ENCODE data around the gene TRAF1. TPM values are rescaled to one million over a fixed set of nuclear protein-coding genes. Genes with fewer than 3 reads are reported as not detected.

Gene TRAF1
- total RNA-seq, 3 donors from 2014 or later (not counting 1 experiment from before 2014, with no cell fraction given): 23.4 to 33.9 (median 30.5) TPM

GRCh38 chr9:120948824-120949223 is 22.2 kb upstream of the TRAF1 start:
- no peak overlapping the region for H3K4me3 Mint-ChIP-seq
- no peak for TF ChIP-seq CTCF (IDR thresholded peaks at IDR 0.05)
- no peaks in the 10 kb centered on the region for H3K36me3 ChIP-seq (ENCODE audit: control insufficient read depth, insufficient read depth, low read length)
- H3K27me3 ChIP-seq (ENCODE audit: control insufficient read depth, insufficient read depth, low read length): no peaks in the 10 kb centered on the region
- no peak overlapping the region for H3K27ac ChIP-seq (ENCODE audit: low read length)
- H3K36me3 Mint-ChIP-seq: no peaks in the 10 kb centered on the region
- ATAC-seq (no peak), DNase-seq (no peak)
- H3K9me3 Mint-ChIP-seq: no peaks in the 10 kb centered on the region
- no peaks in the 10 kb centered on the region for H3K9me3 ChIP-seq (ENCODE audit: control insufficient read depth, insufficient read depth, low read length)
- 100% methylated on average over 1 of the region's 1 CpG for WGBS (ENCODE audit: insufficient coverage)
- no peak overlapping the region for H3K4me3 ChIP-seq (ENCODE audit: low read length)
- intact Hi-C loops (cut with micrococcal nuclease): no loop called here
- no peaks in the 10 kb centered on the region for H3K4me1 Mint-ChIP-seq
- H3K27me3 Mint-ChIP-seq (ENCODE audit: low read depth in 2 of 2): no peaks in the 10 kb centered on the region
- H3K27ac Mint-ChIP-seq: no peak overlapping the region
- peaks cover 9% of the 10 kb centered on the region for H3K4me1 ChIP-seq (ENCODE audit: control insufficient read depth, insufficient read depth, low read length)

GRCh38 chr9:120947222-120947621 is 20.6 kb upstream of the TRAF1 start:
- WGBS (ENCODE audit: insufficient coverage): 95% methylated on average over 2 of the region's 2 CpGs
- Mint-ChIP-seq H3K27ac (no peak overlapping the region), H3K4me1 (no peaks in the 10 kb centered on the region), H3K27me3 (ENCODE audit: low read depth in 2 of 2) (no peaks in the 10 kb centered on the region), H3K4me3 (no peak overlapping the region), H3K36me3 (no peaks in the 10 kb centered on the region), H3K9me3 (no peaks in the 10 kb centered on the region)
- Histone ChIP-seq H3K4me1 (ENCODE audit: control insufficient read depth, insufficient read depth, low read length) (peaks cover 9% of the 10 kb centered on the region), H3K27ac (ENCODE audit: low read length) (no peak overlapping the region), H3K36me3 (ENCODE audit: control insufficient read depth, insufficient read depth, low read length) (no peaks in the 10 kb centered on the region), H3K4me3 (ENCODE audit: low read length) (no peak overlapping the region), H3K27me3 (ENCODE audit: control insufficient read depth, insufficient read depth, low read length) (no peaks in the 10 kb centered on the region), H3K9me3 (ENCODE audit: control insufficient read depth, insufficient read depth, low read length) (no peaks in the 10 kb centered on the region)
- DNase-seq: no peak
- TF ChIP-seq CTCF (IDR thresholded peaks at IDR 0.05): no peak
- ATAC-seq: no peak
- intact Hi-C loops (cut with micrococcal nuclease): no loop called here

- no peak overlapping the region for H3K4me3 Mint-ChIP-seq
- H3K9me3 Mint-ChIP-seq: no peaks in the 10 kb centered on the region
- no peaks in the 10 kb centered on the region for H3K27me3 ChIP-seq (ENCODE audit: control insufficient read depth, insufficient read depth, low read length)
- H3K36me3 ChIP-seq (ENCODE audit: control insufficient read depth, insufficient read depth, low read length): no peaks in the 10 kb centered on the region
- intact Hi-C loops (cut with micrococcal nuclease): no loop called here
- H3K4me3 ChIP-seq (ENCODE audit: low read length): no peak overlapping the region
- H3K27ac Mint-ChIP-seq: no peak overlapping the region
- no peak for TF ChIP-seq CTCF (IDR thresholded peaks at IDR 0.05)
- no peaks in the 10 kb centered on the region for H3K9me3 ChIP-seq (ENCODE audit: control insufficient read depth, insufficient read depth, low read length)
- H3K27me3 Mint-ChIP-seq (ENCODE audit: low read depth in 2 of 2): peaks cover 0 to 3% of the 10 kb centered on the region in 2 donors
- WGBS (ENCODE audit: insufficient coverage): 75% methylated on average over 3 of the region's 3 CpGs
- H3K4me1 Mint-ChIP-seq: no peaks in the 10 kb centered on the region
- no peak for ATAC-seq
- H3K36me3 Mint-ChIP-seq: no peaks in the 10 kb centered on the region
- H3K4me1 ChIP-seq (ENCODE audit: control insufficient read depth, insufficient read depth, low read length): peaks cover 9% of the 10 kb centered on the region
- no peak overlapping the region for H3K27ac ChIP-seq (ENCODE audit: low read length)
- DNase-seq: no peak
Observed at GRCh38 chr9:120946259-120946658, 19.7 kb upstream of the TRAF1 start.

GRCh38 chr9:120944948-120945347 is 18.4 kb upstream of the TRAF1 start:
- no peak for TF ChIP-seq CTCF (IDR thresholded peaks at IDR 0.05)
- 94% methylated on average over 3 of the region's 3 CpGs for WGBS (ENCODE audit: insufficient coverage)
- Mint-ChIP-seq H3K9me3 (no peaks in the 10 kb centered on the region), H3K4me1 (no peaks in the 10 kb centered on the region), H3K4me3 (no peak overlapping the region), H3K36me3 (no peaks in the 10 kb centered on the region), H3K27me3 (ENCODE audit: low read depth in 2 of 2) (peaks cover 0 to 9% of the 10 kb centered on the region in 2 donors), H3K27ac (no peak overlapping the region)
- H3K36me3 ChIP-seq (ENCODE audit: control insufficient read depth, insufficient read depth, low read length): no peaks in the 10 kb centered on the region
- no peak overlapping the region for H3K4me3 ChIP-seq (ENCODE audit: low read length)
- DNase-seq (no peak), ATAC-seq (no peak)
- no peaks in the 10 kb centered on the region for H3K9me3 ChIP-seq (ENCODE audit: control insufficient read depth, insufficient read depth, low read length)
- no peaks in the 10 kb centered on the region for H3K27me3 ChIP-seq (ENCODE audit: control insufficient read depth, insufficient read depth, low read length)
- H3K27ac ChIP-seq (ENCODE audit: low read length): no peak overlapping the region
- peaks cover 3% of the 10 kb centered on the region for H3K4me1 ChIP-seq (ENCODE audit: control insufficient read depth, insufficient read depth, low read length)
- intact Hi-C loops (cut with micrococcal nuclease): no loop called here
